D721Med (cell line): ENCODE data around the gene COMTD1.
A peak's percentile ranks its signal among the peaks of the same experiment; 100 is the strongest.

Experiments used
- DNase-seq: peaks from one replicate; pipeline ENCODE4 v3.0.0; 2011; ENCODE audit warnings: low spot score; ENCODE audit not compliant: insufficient read length
- FAIRE-seq: peaks from 2 replicates; lab custom pipeline; 2011; peaks lifted over from hg19 to GRCh38; lab: Jason Lieb, UNC
- TF ChIP-seq, protein P1 (sequence below): IDR thresholded peaks from 2 replicates; pipeline ENCODE4 v1.5.1; 2012; ENCODE audit warnings: mild to moderate bottlenecking, control low read depth; ENCODE audit not compliant: insufficient read depth; ENCODE audit errors: missing control alignments

The COMTD1 gene

DNA sequence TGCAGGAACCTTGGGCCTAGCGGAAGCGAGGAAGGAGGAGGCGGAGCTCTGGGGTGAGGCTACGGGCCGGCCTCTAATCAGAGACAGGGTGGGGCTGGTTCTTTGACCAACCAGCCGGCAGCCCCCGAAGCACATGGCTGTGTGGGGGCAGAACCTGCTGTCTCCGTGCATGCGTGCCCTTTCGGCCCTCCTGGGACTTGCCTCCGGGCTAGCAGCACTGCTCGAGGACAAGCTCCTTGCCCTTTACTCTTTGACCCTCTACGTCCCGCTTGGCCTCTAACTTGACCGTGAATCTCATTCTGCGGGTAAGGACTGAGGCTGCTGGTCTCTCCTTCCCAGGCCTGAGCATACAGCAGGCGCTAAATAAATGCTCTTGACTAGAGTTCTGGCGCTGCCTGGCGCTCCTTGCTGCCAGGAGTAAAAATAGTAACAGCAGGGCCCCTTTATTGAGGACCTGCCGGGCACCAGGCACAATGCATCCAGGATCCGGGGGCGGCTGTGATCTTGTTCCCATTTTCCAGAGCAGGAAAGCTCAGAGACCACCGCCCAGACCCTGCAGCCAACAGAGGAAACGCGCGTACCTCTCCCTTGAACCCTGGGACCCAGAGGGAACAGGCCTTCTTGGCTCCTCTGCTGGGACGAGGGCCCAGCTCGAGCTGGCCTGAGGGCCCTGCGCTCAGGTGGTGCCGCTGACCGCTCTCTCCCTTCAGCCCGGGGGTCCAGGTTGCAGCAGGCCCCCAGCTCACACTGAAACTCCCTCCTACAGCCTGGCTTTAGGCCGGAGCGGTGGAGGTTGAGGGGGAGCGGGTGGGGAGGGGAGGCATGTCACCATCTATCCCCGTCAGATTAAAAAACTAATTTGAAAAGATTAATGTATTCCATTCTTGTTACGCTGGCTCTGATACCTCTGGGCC, 2.7 kb upstream of the COMTD1 start:
- DNase-seq (no peak), FAIRE-seq (no peak)
- TF ChIP-seq, protein P1, sequence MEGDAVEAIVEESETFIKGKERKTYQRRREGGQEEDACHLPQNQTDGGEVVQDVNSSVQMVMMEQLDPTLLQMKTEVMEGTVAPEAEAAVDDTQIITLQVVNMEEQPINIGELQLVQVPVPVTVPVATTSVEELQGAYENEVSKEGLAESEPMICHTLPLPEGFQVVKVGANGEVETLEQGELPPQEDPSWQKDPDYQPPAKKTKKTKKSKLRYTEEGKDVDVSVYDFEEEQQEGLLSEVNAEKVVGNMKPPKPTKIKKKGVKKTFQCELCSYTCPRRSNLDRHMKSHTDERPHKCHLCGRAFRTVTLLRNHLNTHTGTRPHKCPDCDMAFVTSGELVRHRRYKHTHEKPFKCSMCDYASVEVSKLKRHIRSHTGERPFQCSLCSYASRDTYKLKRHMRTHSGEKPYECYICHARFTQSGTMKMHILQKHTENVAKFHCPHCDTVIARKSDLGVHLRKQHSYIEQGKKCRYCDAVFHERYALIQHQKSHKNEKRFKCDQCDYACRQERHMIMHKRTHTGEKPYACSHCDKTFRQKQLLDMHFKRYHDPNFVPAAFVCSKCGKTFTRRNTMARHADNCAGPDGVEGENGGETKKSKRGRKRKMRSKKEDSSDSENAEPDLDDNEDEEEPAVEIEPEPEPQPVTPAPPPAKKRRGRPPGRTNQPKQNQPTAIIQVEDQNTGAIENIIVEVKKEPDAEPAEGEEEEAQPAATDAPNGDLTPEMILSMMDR, result no peak

DNA sequence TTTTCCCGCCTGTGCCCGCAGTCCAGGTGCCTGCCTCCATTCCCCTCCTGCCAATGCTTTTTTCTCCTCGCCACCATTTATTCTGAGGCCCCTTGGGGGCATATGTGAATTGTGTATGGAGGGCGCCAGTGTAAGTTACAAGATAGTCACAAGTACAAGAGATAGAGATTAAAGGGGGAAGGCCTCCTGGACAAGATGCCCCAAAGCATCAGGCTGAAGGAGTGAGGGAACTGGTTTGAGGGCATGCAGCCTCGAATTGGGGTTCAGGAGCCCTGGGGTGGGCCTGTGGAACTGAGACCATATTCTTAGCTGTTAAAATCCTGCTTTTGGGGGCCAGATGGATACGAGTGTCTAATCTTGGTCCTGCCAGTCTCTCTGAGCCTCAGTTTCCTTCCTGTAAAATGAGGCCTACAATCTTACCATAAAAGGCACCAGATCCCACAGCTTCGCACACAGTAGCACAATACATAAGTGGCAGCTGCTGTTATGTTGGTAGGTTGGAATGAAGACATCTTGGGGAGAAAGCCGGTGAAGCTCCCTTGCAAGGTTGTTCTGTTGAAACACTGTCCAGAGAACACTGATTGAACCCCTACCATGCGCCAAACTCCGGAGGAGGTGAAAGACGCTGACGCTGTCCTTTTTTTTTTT, 545 bp upstream of the COMTD1 start:
- DNase-seq (no peak), FAIRE-seq (no peak)
- TF ChIP-seq, protein P1, result no peak

GRCh38 chr10:75234683-75235374, 928 bp downstream of the COMTD1 start:
- TF ChIP-seq, protein P1, result no peak
- FAIRE-seq (no peak), DNase-seq (no peak)

- FAIRE-seq (no peak), DNase-seq (peak; percentile 71)
- TF ChIP-seq, protein P1, result no peak
These were observed 1.6 kb downstream of the COMTD1 start for GRCh38 chr10:75234017-75234682.

DNA sequence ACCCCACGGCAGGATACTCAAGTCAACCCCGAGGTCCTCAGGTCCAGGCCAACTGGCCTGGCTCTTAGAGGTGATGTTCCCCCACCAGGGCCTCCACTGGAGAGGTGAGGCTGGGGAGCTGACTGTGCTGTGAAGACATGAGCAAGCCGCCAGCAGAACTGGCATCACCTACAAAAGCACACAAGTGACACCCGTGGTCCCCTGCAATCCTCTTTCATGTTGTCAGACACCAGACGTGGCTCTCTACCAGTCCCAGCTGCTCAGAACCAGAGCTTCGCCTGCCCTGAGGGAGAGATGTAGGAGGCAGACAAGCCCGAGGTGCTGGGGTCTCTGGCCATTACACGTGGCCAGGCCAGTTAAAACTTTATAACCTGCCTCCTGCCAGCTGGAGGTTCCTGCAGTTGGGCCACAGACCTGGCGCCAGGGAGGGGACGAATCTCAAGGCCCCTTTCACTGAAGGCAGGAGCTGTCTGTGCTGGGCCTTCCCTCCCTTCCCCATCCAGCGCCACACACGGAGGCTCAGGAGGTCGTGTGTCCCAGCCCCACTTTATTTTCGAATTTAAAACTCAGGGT, 2.2 kb downstream of the COMTD1 start:
- TF ChIP-seq, protein P1, result no peak
- DNase-seq (no peak), FAIRE-seq (no peak)

DNA sequence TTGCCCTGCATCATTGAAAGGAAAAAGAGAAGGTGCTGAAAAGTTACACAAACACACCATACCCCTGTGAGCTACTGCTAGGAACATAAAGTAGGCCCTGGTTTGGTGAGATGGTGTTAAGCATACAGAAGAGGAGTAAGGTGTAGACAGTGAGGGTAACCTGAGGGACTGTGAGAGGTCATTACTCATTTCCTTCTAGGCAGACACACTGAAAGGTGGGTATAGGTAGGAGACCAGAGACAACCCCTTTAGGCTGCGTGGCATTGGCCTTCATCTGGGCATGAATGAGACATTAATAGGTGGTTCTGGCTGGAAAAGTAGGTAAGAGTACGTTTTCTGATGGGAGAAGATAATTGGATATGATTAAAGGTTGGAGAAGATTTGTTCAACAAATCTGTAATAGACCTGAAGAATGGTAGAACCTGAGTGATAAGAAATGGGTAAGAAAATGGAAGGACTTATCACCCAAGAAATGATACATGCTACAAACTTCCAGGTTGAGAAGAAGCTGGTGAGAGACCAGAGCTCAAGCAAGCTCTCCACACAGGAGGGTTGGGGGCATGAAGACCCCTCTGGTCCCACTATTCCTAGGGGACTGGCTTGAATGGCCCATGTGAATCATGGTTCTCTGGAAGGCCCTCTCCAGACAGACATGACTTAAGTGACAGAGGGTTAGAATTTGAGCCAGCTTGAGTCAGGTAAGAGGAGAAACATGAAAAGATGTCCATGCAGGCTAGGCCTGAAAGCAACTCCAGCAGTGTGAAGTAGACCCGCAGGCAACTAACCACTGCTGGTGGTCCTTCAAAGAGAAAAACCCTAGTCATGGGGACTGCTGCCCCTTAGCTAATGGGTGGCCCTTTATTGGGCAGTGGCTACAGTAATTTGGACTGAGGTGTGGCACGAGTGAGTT, 3.8 kb downstream of the COMTD1 start:
- TF ChIP-seq, protein P1, result no peak
- DNase-seq, result no peak
- FAIRE-seq, result no peak
